Hepatocyte (in vitro differentiated cells): ENCODE data around the gene EPM2AIP1. TPM values are rescaled to one million over a fixed set of nuclear protein-coding genes. Genes with fewer than 3 reads are reported as not detected.
"Not testable (repeated sequence)": the region's sequence is repeated elsewhere in the genome, so short reads cannot be mapped to it uniquely, and the experiment has no call there.

Source experiments
- DNase-seq: peaks from one replicate; pipeline ENCODE4 v3.0.0-alpha.2; 2016; ENCODE audit warnings: low spot score
- H2AFZ ChIP-seq: fragments of 200-600 bp; sonication (generic); 2 replicates; pipeline ENCODE4 v1.6.0; 2016; ENCODE audit warnings: antibody characterized with exemption, mild to moderate bottlenecking
- H3K27ac ChIP-seq: fragments of 200-600 bp; sonication (generic); 2 replicates; pipeline ENCODE4 v1.5.1; 2016; ENCODE audit warnings: mild to moderate bottlenecking
- H3K27me3 ChIP-seq: fragments of 200-600 bp; sonication (generic); 2 replicates; pipeline ENCODE4 v1.6.1; 2016
- H3K36me3 ChIP-seq: fragments of 200-600 bp; sonication (generic); replicated peaks from 2 replicates; pipeline ENCODE4 v1.5.1; 2016; ENCODE audit warnings: low read depth; ENCODE audit not compliant: insufficient read depth
- H3K4me1 ChIP-seq: fragments of 200-600 bp; sonication (generic); 2 replicates; pipeline ENCODE4 v1.5.1; 2016; ENCODE audit warnings: mild to moderate bottlenecking, moderate library complexity; ENCODE audit not compliant: insufficient read depth
- H3K4me2 ChIP-seq: fragments of 200-600 bp; sonication (generic); 2 replicates; pipeline ENCODE4 v1.6.0; 2016
- H3K4me3 ChIP-seq: fragments of 200-600 bp; sonication (generic); 2 replicates; pipeline ENCODE4 v1.5.1; 2016; ENCODE audit warnings: mild to moderate bottlenecking
- H3K79me2 ChIP-seq: fragments of 200-600 bp; sonication (generic); 2 replicates; pipeline ENCODE4 v1.6.0; 2017; ENCODE audit warnings: mild to moderate bottlenecking
- H3K9me2 ChIP-seq: fragments of 200-600 bp; sonication (generic); replicated peaks from 2 replicates; pipeline ENCODE4 v1.6.0; 2017; ENCODE audit warnings: mild to moderate bottlenecking; ENCODE audit not compliant: insufficient read depth
- H3K9me3 ChIP-seq: fragments of 200-600 bp; sonication (generic); 2 replicates; pipeline ENCODE4 v1.5.1; 2016; ENCODE audit warnings: low read depth, mild to moderate bottlenecking
- H4K20me1 ChIP-seq: fragments of 200-600 bp; sonication (generic); 2 replicates; pipeline ENCODE4 v1.6.0; 2016; ENCODE audit warnings: mild to moderate bottlenecking; ENCODE audit not compliant: insufficient read depth, poor library complexity, severe bottlenecking
- CTCF ChIP-seq: fragments of 200-600 bp; sonication (generic); IDR thresholded peaks from 2 replicates; pipeline ENCODE4 v1.5.1; 2016; ENCODE audit warnings: antibody characterized with exemption, mild to moderate bottlenecking; ENCODE audit not compliant: poor library complexity
- EZH2 ChIP-seq: fragments of 200-600 bp; sonication (generic); IDR thresholded peaks from 2 replicates; pipeline ENCODE4 v1.6.1; 2016; ENCODE audit warnings: antibody characterized with exemption, mild to moderate bottlenecking, borderline replicate concordance
- EZH2phosphoT487 ChIP-seq: fragments of 200-600 bp; sonication (generic); IDR thresholded peaks from one replicate; pipeline ENCODE4 v1.6.1; 2018; ENCODE audit warnings: antibody characterized with exemption, mild to moderate bottlenecking, low read depth, moderate library complexity; ENCODE audit not compliant: unreplicated experiment, severe bottlenecking
- WGBS: methylation state at CpG from one replicate; pipeline ENCODE4 v1.1.6; 2016; ENCODE audit warnings: low lambda C conversion rate; ENCODE audit errors: missing lambda C conversion rate; 5-methylcytosine and 5-hydroxymethylcytosine counted together
- polyA plus RNA-seq: library from polyadenylated mRNA; unstranded; fragments of >200 nt; fragmentation: Nextera tagmentation; extraction: Ambion mirVana; gene quantifications from 2 replicates; pipeline ENCODE4 v1.2.1, GENCODE V29; 2016
- total RNA-seq: library from RNA; depleted of rRNA; stranded (reverse); fragments of >200 nt; gene quantifications from 2 replicates; pipeline ENCODE4 v1.2.3, GENCODE V29; 2014

Gene EPM2AIP1
- total and polyA plus RNA-seq, 2 experiments from 2014 or later = 14.6 to 32.4 TPM

- no peaks in the 10 kb centered on the region for H4K20me1 ChIP-seq
- no peaks in the 10 kb centered on the region for H3K9me2 ChIP-seq
- H3K4me3 ChIP-seq = no peak overlapping the region
- H3K27me3 ChIP-seq = no peaks in the 10 kb centered on the region
- DNase-seq = no peak
- no peaks in the 10 kb centered on the region for H3K9me3 ChIP-seq
- no peak for TF ChIP-seq CTCF
- no peak overlapping the region for H3K4me2 ChIP-seq
- H3K4me1 ChIP-seq = peaks cover 9% of the 10 kb centered on the region
- WGBS = 90% methylated on average over 1 of the region's 1 CpG
- peak overlapping the region; percentile 50 for H3K27ac ChIP-seq
- H3K36me3 ChIP-seq = no peaks in the 10 kb centered on the region
- H2AFZ ChIP-seq = no peak overlapping the region
- no peaks in the 10 kb centered on the region for H3K79me2 ChIP-seq
These were observed 35.9 kb downstream of the EPM2AIP1 start for GRCh38 chr3:36957063-36957462.

- TF ChIP-seq CTCF (no peak), EZH2 (no peak), EZH2phosphoT487 (no peak)
- no peak for DNase-seq
These were observed 36.8 kb downstream of the EPM2AIP1 start for GRCh38 chr3:36956155-36956554.

GRCh38 chr3:36954452-36955134 lies 38.3 kb downstream of the EPM2AIP1 start:
- TF ChIP-seq EZH2 (no peak), CTCF (no peak), EZH2phosphoT487 (no peak)
- H4K20me1 ChIP-seq = no peaks in the 10 kb centered on the region
- H3K4me1 ChIP-seq = peaks cover 9% of the 10 kb centered on the region
- H3K9me2 ChIP-seq = no peaks in the 10 kb centered on the region
- peak; percentile 42 for DNase-seq
- no peaks in the 10 kb centered on the region for H3K36me3 ChIP-seq
- H3K4me2 ChIP-seq = no peak overlapping the region
- H3K4me3 ChIP-seq = no peak overlapping the region
- H3K27me3 ChIP-seq = no peaks in the 10 kb centered on the region
- no peak overlapping the region for H2AFZ ChIP-seq
- no peaks in the 10 kb centered on the region for H3K79me2 ChIP-seq
- H3K9me3 ChIP-seq = no peaks in the 10 kb centered on the region
- peak overlapping the region; percentile 76 for H3K27ac ChIP-seq

More at GRCh38 chr3:36956155-36956554, 36.8 kb downstream of the EPM2AIP1 start:
- H3K79me2 ChIP-seq = no peaks in the 10 kb centered on the region
- H3K36me3 ChIP-seq = no peaks in the 10 kb centered on the region
- WGBS = 78% methylated on average over 3 of the region's 3 CpGs
- no peak overlapping the region for H3K4me2 ChIP-seq
- H3K27me3 ChIP-seq = no peaks in the 10 kb centered on the region
- no peaks in the 10 kb centered on the region for H3K9me3 ChIP-seq
- H3K4me3 ChIP-seq = no peak overlapping the region
- H4K20me1 ChIP-seq = no peaks in the 10 kb centered on the region
- H3K27ac ChIP-seq = no peak overlapping the region
- H3K9me2 ChIP-seq = no peaks in the 10 kb centered on the region
- peaks cover 9% of the 10 kb centered on the region for H3K4me1 ChIP-seq
- H2AFZ ChIP-seq = no peak overlapping the region

GRCh38 chr3:36947814-36948213 lies 45.1 kb downstream of the EPM2AIP1 start:
- not testable (repeated sequence) for H3K4me3 ChIP-seq, H2AFZ ChIP-seq, H4K20me1 ChIP-seq, H3K36me3 ChIP-seq, H3K27ac ChIP-seq, H3K4me1 ChIP-seq, H3K9me3 ChIP-seq, H3K27me3 ChIP-seq, H3K4me2 ChIP-seq, H3K9me2 ChIP-seq, DNase-seq
- 88% methylated on average over 5 of the region's 5 CpGs for WGBS
- H3K79me2 ChIP-seq = peaks cover 10% of the 10 kb centered on the region
